Suprapubic skin (tissue), 4 donors: ENCODE data around the gene ARHGEF35. TPM values are rescaled to one million over a fixed set of nuclear protein-coding genes. Genes with fewer than 3 reads are reported as not detected.
A peak's percentile ranks its signal among the peaks of the same experiment; 100 is the strongest.
"Not testable (repeated sequence)": the region's sequence is repeated elsewhere in the genome, so short reads cannot be mapped to it uniquely, and the experiment has no call there.

Experiments used
- DNase-seq, 2 donors: peaks; one replicate each; pipeline ENCODE4 v3.0.0-alpha.2; 2019; ENCODE audit warnings: low spot score in 2 of 2
- H3K27ac ChIP-seq: fragments of 200-600 bp; sonication (generic); one replicate; pipeline ENCODE4 v1.5.1; 2019
- H3K27me3 ChIP-seq: fragments of 200-600 bp; sonication (generic); one replicate; pipeline ENCODE4 v1.5.1; 2019
- H3K36me3 ChIP-seq: fragments of 200-600 bp; sonication (generic); one replicate; pipeline ENCODE4 v1.5.1; 2019
- H3K4me1 ChIP-seq: fragments of 200-600 bp; sonication (generic); one replicate; pipeline ENCODE4 v1.5.1; 2019
- H3K4me3 ChIP-seq: fragments of 200-600 bp; sonication (generic); one replicate; pipeline ENCODE4 v1.5.1; 2019; ENCODE audit warnings: mild to moderate bottlenecking
- H3K9me3 ChIP-seq: fragments of 200-600 bp; sonication (generic); one replicate; pipeline ENCODE4 v1.5.1; 2019
- CTCF ChIP-seq, 2 donors: fragments of 200-600 bp in 1 of 2; fragments of 450-650 bp in 1 of 2; sonication (generic) in 1 of 2; IDR thresholded peaks; one replicate each; pipeline ENCODE4 v1.5.1; 2016 to 2019; ENCODE audit warnings: antibody characterized with exemption in 2 of 2, mild to moderate bottlenecking in 1 of 2, moderate library complexity in 1 of 2
- WGBS: methylation state at CpG from one replicate; pipeline ENCODE4 v1.1.5; 2018; 5-methylcytosine and 5-hydroxymethylcytosine counted together
- total RNA-seq, 4 donors: library from RNA; depleted of rRNA; stranded (reverse); fragments of >200 nt; gene quantifications; one replicate each; pipeline ENCODE4 v1.1.0, GENCODE V29; 2016

ARHGEF35 gene
- total RNA-seq, 4 donors from 2014 or later, result 15.5 to 31.6 (median 17.4) TPM

- not testable (repeated sequence) for H3K27ac ChIP-seq, H3K9me3 ChIP-seq, H3K27me3 ChIP-seq, DNase-seq, H3K4me1 ChIP-seq, H3K4me3 ChIP-seq, H3K36me3 ChIP-seq
- WGBS, result no CpG with 5 or more reads among the region's 1 CpG
Observed at GRCh38 chr7:144201978-144202377, 6.3 kb upstream of the ARHGEF35 start.

- not testable (repeated sequence) for H3K4me1 ChIP-seq, H3K27me3 ChIP-seq, H3K36me3 ChIP-seq, H3K9me3 ChIP-seq, H3K4me3 ChIP-seq, H3K27ac ChIP-seq, DNase-seq
- 29% methylated on average over 3 of the region's 4 CpGs for WGBS
Observed at GRCh38 chr7:144198934-144199333, 3.3 kb upstream of the ARHGEF35 start.

GRCh38 chr7:144194453-144194852 is 1.2 kb downstream of the ARHGEF35 start:
- H3K4me1 ChIP-seq, DNase-seq: not testable (repeated sequence)

GRCh38 chr7:144193782-144194181 is 1.9 kb downstream of the ARHGEF35 start:
- no CpG with 5 or more reads among the region's 11 CpGs for WGBS
- DNase-seq, H3K27ac ChIP-seq, H3K4me1 ChIP-seq, H3K36me3 ChIP-seq, H3K4me3 ChIP-seq, H3K9me3 ChIP-seq, H3K27me3 ChIP-seq: not testable (repeated sequence)

More at GRCh38 chr7:144194453-144194852, 1.2 kb downstream of the ARHGEF35 start:
- not testable (repeated sequence) for H3K27me3 ChIP-seq, H3K36me3 ChIP-seq, H3K9me3 ChIP-seq, H3K4me3 ChIP-seq, H3K27ac ChIP-seq
- no CpG with 5 or more reads among the region's 6 CpGs for WGBS

GRCh38 chr7:144188578-144189171 is 7.0 kb downstream of the ARHGEF35 start:
- not testable (repeated sequence) for H3K4me3 ChIP-seq

GRCh38 chr7:144187848-144188247 is 7.8 kb downstream of the ARHGEF35 start:
- not testable (repeated sequence) for H3K36me3 ChIP-seq, H3K27me3 ChIP-seq, H3K9me3 ChIP-seq, H3K4me3 ChIP-seq, H3K27ac ChIP-seq, H3K4me1 ChIP-seq, DNase-seq
- no CpG with 5 or more reads among the region's 5 CpGs for WGBS

More at GRCh38 chr7:144188578-144189171, 7.0 kb downstream of the ARHGEF35 start:
- H3K9me3 ChIP-seq, H3K36me3 ChIP-seq, H3K4me1 ChIP-seq, DNase-seq, H3K27me3 ChIP-seq, H3K27ac ChIP-seq: not testable (repeated sequence)
- WGBS, result no CpG with 5 or more reads among the region's 3 CpGs

GRCh38 chr7:144183166-144183565 is 12.5 kb downstream of the ARHGEF35 start, which contains the start of gene CTAGE4:
Gene CTAGE4, plus strand, starts transcription at chr7:144183466. Its CDS starts 38 bp downstream, at chr7:144183504.
- H3K4me3 ChIP-seq, H3K9me3 ChIP-seq, DNase-seq, H3K27ac ChIP-seq, H3K27me3 ChIP-seq, H3K4me1 ChIP-seq, H3K36me3 ChIP-seq: not testable (repeated sequence)
- no CpG with 5 or more reads among the region's 19 CpGs for WGBS

GRCh38 chr7:144179165-144179479 is 16.5 kb downstream of the ARHGEF35 start:
- H3K36me3 ChIP-seq, H3K27ac ChIP-seq, H3K27me3 ChIP-seq, H3K4me3 ChIP-seq, DNase-seq, H3K4me1 ChIP-seq, H3K9me3 ChIP-seq: not testable (repeated sequence)
- no CpG with 5 or more reads among the region's 2 CpGs for WGBS

GRCh38 chr7:144178380-144179164 is 17.1 kb downstream of the ARHGEF35 start:
- no CpG with 5 or more reads among the region's 10 CpGs for WGBS
- DNase-seq, H3K27ac ChIP-seq, H3K9me3 ChIP-seq, H3K36me3 ChIP-seq, H3K4me3 ChIP-seq, H3K4me1 ChIP-seq, H3K27me3 ChIP-seq: not testable (repeated sequence)
- TF ChIP-seq CTCF (IDR thresholded peaks at IDR 0.05), result peak; percentile 25 to 48
